ENCODE measurements around the gene CRY2.

- TF ChIP-seq CTCF (IDR thresholded peaks at IDR 0.05 in 8 of 11, conservative IDR thresholded peaks at IDR 0.05 in 3 of 11) (no peak), POLR2A (IDR thresholded peaks at IDR 0.05) (no peak), POLR2AphosphoS5 (IDR thresholded peaks at IDR 0.05) (peak; percentile 77 to 90 (median 87))
Measured at GRCh38 chr11:45859661-45860140, 12.4 kb downstream of the CRY2 start.

All from spleen (tissue), 7 donors.